Fibroblast of lung (primary cell): ENCODE measurements around the gene GNL2. TPM values are rescaled to one million over a fixed set of nuclear protein-coding genes. Genes with fewer than 3 reads are reported as not detected.
A peak's percentile ranks its signal among the peaks of the same experiment; 100 is the strongest.

Experiments
- DNase-seq, 2 donors: peaks; one replicate each; pipeline versions ENCODE4 v3.0.0 to v3.0.0-alpha.2; 2010; ENCODE audit warnings: low read depth in 2 of 2
- H2AFZ ChIP-seq: 2 replicates; pipeline ENCODE4 v1.5.1; 2012; ENCODE audit warnings: low read length, control low read depth, inconsistent platforms
- H3K27ac ChIP-seq: 2 replicates; pipeline ENCODE4 v1.5.1; 2011; ENCODE audit warnings: low read length, control low read depth; ENCODE audit not compliant: insufficient read depth
- H3K27me3 ChIP-seq: 2 replicates; pipeline ENCODE4 v1.5.1; 2011; ENCODE audit warnings: mild to moderate bottlenecking, low read length; ENCODE audit not compliant: control insufficient read depth, insufficient read depth
- H3K36me3 ChIP-seq: 2 replicates; pipeline ENCODE4 v1.5.1; 2011; ENCODE audit warnings: low read length; ENCODE audit not compliant: control insufficient read depth, insufficient read depth
- H3K4me1 ChIP-seq: 2 replicates; pipeline ENCODE4 v1.5.1; 2011; ENCODE audit warnings: low read length; ENCODE audit not compliant: control insufficient read depth, insufficient read depth; ENCODE audit errors: extremely low read depth
- H3K4me2 ChIP-seq: 2 replicates; pipeline ENCODE4 v1.5.1; 2011; ENCODE audit warnings: low read length, control low read depth; ENCODE audit not compliant: insufficient read depth; ENCODE audit errors: extremely low read depth
- H3K4me3 ChIP-seq, 4 experiments: fragments of 200-600 bp in 1 of 4; sonication (generic) in 1 of 4; replicated peaks in 1 of 4; 2 replicates each; pipeline ENCODE4 v1.5.1; 2011 to 2016; ENCODE audit warnings: low read length in 4 of 4, low read depth in 3 of 4, mild to moderate bottlenecking in 3 of 4, control low read depth in 2 of 4, inconsistent platforms in 1 of 4, mixed read lengths in 1 of 4; ENCODE audit not compliant: insufficient read depth in 1 of 4; ENCODE audit errors: control extremely low read depth in 1 of 4
- H3K79me2 ChIP-seq: 2 replicates; pipeline ENCODE4 v1.5.1; 2012; ENCODE audit warnings: mild to moderate bottlenecking, low read length, inconsistent platforms; ENCODE audit not compliant: control insufficient read depth, insufficient read depth
- H3K9ac ChIP-seq: 2 replicates; pipeline ENCODE4 v1.5.1; 2011; ENCODE audit warnings: mild to moderate bottlenecking, low read length, control low read depth; ENCODE audit not compliant: insufficient read depth
- H3K9me3 ChIP-seq: 2 replicates; pipeline ENCODE4 v1.5.1; 2012; ENCODE audit warnings: low read depth, low read length; ENCODE audit not compliant: control insufficient read depth, insufficient read depth
- H4K20me1 ChIP-seq: 2 replicates; pipeline ENCODE4 v1.5.1; 2011; ENCODE audit warnings: low read length; ENCODE audit not compliant: control insufficient read depth, insufficient read depth; ENCODE audit errors: extremely low read depth
- CTCF ChIP-seq, 2 donors: IDR thresholded peaks in 1 of 2; conservative IDR thresholded peaks in 1 of 2; 1 replicate in 1 of 2; 2 replicates in 1 of 2; pipeline ENCODE4 v1.5.1; 2011 to 2012; ENCODE audit warnings: low read length in 2 of 2, control low read depth in 1 of 2, inconsistent platforms in 1 of 2, low read depth in 1 of 2, mild to moderate bottlenecking in 1 of 2
- EZH2 ChIP-seq: IDR thresholded peaks from 2 replicates; pipeline ENCODE4 v1.5.1; 2012; ENCODE audit warnings: low read length, control low read depth, mild to moderate bottlenecking; ENCODE audit errors: missing control alignments
- polyA plus RNA-seq, 2 donors: library from polyadenylated mRNA; depleted of rRNA in 1 of 2; stranded (reverse) in 1 of 2; unstranded in 1 of 2; fragments of >200 nt; gene quantifications; 2 replicates each; pipeline ENCODE4 v1.2.1, GENCODE V29; 2011 to 2012; ENCODE audit warnings: missing spikeins in 1 of 2
- total RNA-seq: library from RNA; depleted of rRNA; stranded (reverse); fragments of >200 nt; gene quantifications from 2 replicates; pipeline ENCODE4 v1.2.1, GENCODE V29; 2014

The GNL2 gene
- total and polyA plus RNA-seq, 2 donors (not counting 1 experiment from before 2014, with no cell fraction given): 50.0 to 73.3 TPM

GRCh38 chr1:37549341-37549740 lies 46.4 kb downstream of the GNL2 start:
- Histone ChIP-seq H3K27me3 (no peaks in the 10 kb centered on the region), H3K79me2 (peaks cover 36% of the 10 kb centered on the region), H2AFZ (no peak overlapping the region), H4K20me1 (no peaks in the 10 kb centered on the region), H3K27ac (no peak overlapping the region), H3K36me3 (peaks cover 6% of the 10 kb centered on the region), H3K4me3 (no peak overlapping the region), H3K9me3 (no peaks in the 10 kb centered on the region), H3K9ac (no peak overlapping the region), H3K4me2 (no peak overlapping the region), H3K4me1 (peaks cover 8% of the 10 kb centered on the region)
- TF ChIP-seq EZH2 (no peak), CTCF (conservative IDR thresholded peaks at IDR 0.05 in 1 of 2, IDR thresholded peaks at IDR 0.05 in 1 of 2; ENCODE audit: low read depth in 1 of 2, low read length in 2 of 2) (no peak)
- DNase-seq: peak in 1 of 2 donors; percentile 62

GRCh38 chr1:37545019-37545418 lies 50.7 kb downstream of the GNL2 start:
- no peak for TF ChIP-seq CTCF (conservative IDR thresholded peaks at IDR 0.05 in 1 of 2, IDR thresholded peaks at IDR 0.05 in 1 of 2; ENCODE audit: low read depth in 1 of 2, low read length in 2 of 2)
- no peak for TF ChIP-seq EZH2
- H3K4me3 ChIP-seq: no peak overlapping the region
- H2AFZ ChIP-seq: no peak overlapping the region
- no peak for DNase-seq
- H3K4me2 ChIP-seq: no peak overlapping the region
- no peaks in the 10 kb centered on the region for H3K9me3 ChIP-seq
- H3K4me1 ChIP-seq: no peaks in the 10 kb centered on the region
- H3K9ac ChIP-seq: no peak overlapping the region
- peaks cover 5% of the 10 kb centered on the region for H3K79me2 ChIP-seq
- H3K27me3 ChIP-seq: no peaks in the 10 kb centered on the region
- H3K27ac ChIP-seq: no peak overlapping the region
- peaks cover 6% of the 10 kb centered on the region for H3K36me3 ChIP-seq
- H4K20me1 ChIP-seq: no peaks in the 10 kb centered on the region

GRCh38 chr1:37544530-37544929 lies 51.2 kb downstream of the GNL2 start:
- Histone ChIP-seq H3K27ac (no peak overlapping the region), H3K36me3 (peaks cover 6% of the 10 kb centered on the region), H2AFZ (no peak overlapping the region), H3K4me3 (no peak overlapping the region), H3K79me2 (peaks cover 4% of the 10 kb centered on the region), H3K4me1 (no peaks in the 10 kb centered on the region), H3K9ac (no peak overlapping the region), H3K9me3 (no peaks in the 10 kb centered on the region), H4K20me1 (no peaks in the 10 kb centered on the region), H3K27me3 (no peaks in the 10 kb centered on the region), H3K4me2 (no peak overlapping the region)
- TF ChIP-seq CTCF (conservative IDR thresholded peaks at IDR 0.05 in 1 of 2, IDR thresholded peaks at IDR 0.05 in 1 of 2; ENCODE audit: low read depth in 1 of 2, low read length in 2 of 2) (no peak), EZH2 (no peak)
- no peak for DNase-seq
